H9 (cell line): ENCODE measurements around the gene KMT2C. TPM values are rescaled to one million over a fixed set of nuclear protein-coding genes. Genes with fewer than 3 reads are reported as not detected.
"Not testable (repeated sequence)": the region's sequence is repeated elsewhere in the genome, so short reads cannot be mapped to it uniquely, and the experiment has no call there.

Experiments used
- DNase-seq: peaks from one replicate; pipeline ENCODE4 v3.0.0-alpha.2; 2017
- H2AFZ ChIP-seq: one replicate; pipeline ENCODE4 v1.6.1; 2013; ENCODE audit warnings: mild to moderate bottlenecking, low read length, control low read depth, moderate library complexity
- H2AK5ac ChIP-seq: 2 replicates; pipeline ENCODE4 v1.6.1; 2013; ENCODE audit warnings: low read length, control low read depth, mixed read lengths; ENCODE audit not compliant: insufficient read length
- H2BK120ac ChIP-seq: one replicate; pipeline ENCODE4 v1.6.1; 2013; ENCODE audit warnings: low read depth, mild to moderate bottlenecking, low read length, control low read depth, inconsistent platforms; ENCODE audit not compliant: poor library complexity, severe bottlenecking
- H2BK12ac ChIP-seq: 2 replicates; pipeline ENCODE4 v1.6.1; 2013; ENCODE audit warnings: low read length, control low read depth, mixed read lengths, low read depth; ENCODE audit not compliant: insufficient read length
- H2BK15ac ChIP-seq: 2 replicates; pipeline ENCODE4 v1.6.1; 2013; ENCODE audit warnings: low read depth, low read length, control low read depth
- H2BK20ac ChIP-seq: one replicate; pipeline ENCODE4 v1.6.1; 2013; ENCODE audit warnings: low read depth, mild to moderate bottlenecking, low read length, control low read depth, inconsistent platforms; ENCODE audit not compliant: poor library complexity, severe bottlenecking
- H2BK5ac ChIP-seq: 2 replicates; pipeline ENCODE4 v1.6.1; 2013; ENCODE audit warnings: low read length, control low read depth, mixed read lengths; ENCODE audit not compliant: insufficient read length
- H3K14ac ChIP-seq: 2 replicates; pipeline ENCODE4 v1.6.1; 2013; ENCODE audit warnings: low read length, control low read depth; ENCODE audit not compliant: insufficient read depth
- H3K18ac ChIP-seq: 2 replicates; pipeline ENCODE4 v1.6.1; 2013; ENCODE audit warnings: low read depth, mild to moderate bottlenecking, mixed read lengths, low read length, control low read depth; ENCODE audit not compliant: insufficient read length
- H3K23ac ChIP-seq: 2 replicates; pipeline ENCODE4 v1.6.1; 2013; ENCODE audit warnings: low read length, control low read depth, mixed read lengths, low read depth; ENCODE audit not compliant: insufficient read length
- H3K23me2 ChIP-seq: 2 replicates; pipeline ENCODE4 v1.6.1; 2013; ENCODE audit warnings: low read depth, mild to moderate bottlenecking, mixed read lengths, low read length, control low read depth; ENCODE audit not compliant: insufficient read length, poor library complexity, severe bottlenecking
- H3K27ac ChIP-seq: 2 replicates; pipeline ENCODE4 v1.5.1; 2013; ENCODE audit warnings: low read length, control low read depth, mixed read lengths, low read depth; ENCODE audit not compliant: insufficient read length
- H3K27me3 ChIP-seq: 2 replicates; pipeline ENCODE4 v1.6.1; 2013; ENCODE audit warnings: low read length, control low read depth, inconsistent platforms; ENCODE audit not compliant: insufficient read depth
- H3K4ac ChIP-seq: 2 replicates; pipeline ENCODE4 v1.6.1; 2013; ENCODE audit warnings: low read depth, mild to moderate bottlenecking, control low read depth, inconsistent platforms, low read length, moderate library complexity
- H3K4me1 ChIP-seq: 2 replicates; pipeline ENCODE4 v1.6.1; 2013; ENCODE audit warnings: low read length, control low read depth, inconsistent platforms; ENCODE audit not compliant: insufficient read depth
- H3K4me2 ChIP-seq: 2 replicates; pipeline ENCODE4 v1.6.1; 2013; ENCODE audit warnings: low read length, control low read depth, mixed read lengths; ENCODE audit not compliant: insufficient read length, insufficient read depth
- H3K56ac ChIP-seq: 2 replicates; pipeline ENCODE4 v1.6.1; 2013; ENCODE audit warnings: low read depth, mild to moderate bottlenecking, mixed read lengths, low read length, control low read depth; ENCODE audit not compliant: insufficient read length
- H3K79me1 ChIP-seq: 2 replicates; pipeline ENCODE4 v1.6.1; 2013; ENCODE audit warnings: low read depth, mild to moderate bottlenecking, moderate library complexity, low read length, control low read depth, inconsistent platforms; ENCODE audit not compliant: insufficient read depth, poor library complexity, severe bottlenecking
- H3K79me2 ChIP-seq: 2 replicates; pipeline ENCODE4 v1.6.1; 2013; ENCODE audit warnings: low read length, control low read depth, inconsistent platforms; ENCODE audit not compliant: insufficient read depth
- H3K9ac ChIP-seq: 2 replicates; pipeline ENCODE4 v1.6.1; 2013; ENCODE audit warnings: low read length, control low read depth, mixed read lengths; ENCODE audit not compliant: insufficient read length; ENCODE audit errors: extremely low read depth
- H3K9me3 ChIP-seq: one replicate; pipeline ENCODE4 v1.6.1; 2013; ENCODE audit warnings: low read depth, low read length, inconsistent platforms; ENCODE audit not compliant: control insufficient read depth
- H3T11ph ChIP-seq: one replicate; pipeline ENCODE4 v1.6.1; 2013; ENCODE audit warnings: mild to moderate bottlenecking, low read length, control low read depth, inconsistent platforms
- H4K20me1 ChIP-seq: one replicate; pipeline ENCODE4 v1.6.1; 2013; ENCODE audit not compliant: control insufficient read depth, insufficient read length, insufficient read depth
- H4K5ac ChIP-seq: 2 replicates; pipeline ENCODE4 v1.6.1; 2013; ENCODE audit warnings: low read depth, mild to moderate bottlenecking, mixed read lengths, low read length, control low read depth; ENCODE audit not compliant: insufficient read length
- H4K8ac ChIP-seq: replicated peaks from 2 replicates; pipeline ENCODE4 v1.6.1; 2013; ENCODE audit warnings: low read length, control low read depth, mixed read lengths, low read depth; ENCODE audit not compliant: insufficient read length
- H4K91ac ChIP-seq: 2 replicates; pipeline ENCODE4 v1.6.1; 2013; ENCODE audit warnings: low read depth, mild to moderate bottlenecking, moderate library complexity, mixed read lengths, low read length, control low read depth; ENCODE audit not compliant: insufficient read length
- H3K27ac Mint-ChIP-seq, 3 experiments: 2 replicates in 2 of 3; 3 replicates in 1 of 3; pipeline ENCODE4 v1.8.0; 2020 to 2021; ENCODE audit warnings: mixed read lengths in 3 of 3, mild to moderate bottlenecking in 1 of 3, moderate library complexity in 1 of 3
- H3K27me3 Mint-ChIP-seq: 2 replicates; pipeline ENCODE4 v1.8.0; 2021; ENCODE audit warnings: low read depth, mild to moderate bottlenecking, moderate library complexity, mixed read lengths
- H3K36me3 Mint-ChIP-seq, 3 experiments: 2 replicates in 2 of 3; 3 replicates in 1 of 3; pipeline ENCODE4 v1.8.0; 2020 to 2021; ENCODE audit warnings: low read depth in 3 of 3, mixed read lengths in 3 of 3; ENCODE audit not compliant: insufficient read depth in 1 of 3
- H3K4me1 Mint-ChIP-seq, 2 experiments: 2 replicates each; pipeline ENCODE4 v1.8.0; 2020; ENCODE audit warnings: mixed read lengths in 2 of 2
- H3K4me3 Mint-ChIP-seq, 2 experiments: 2 replicates in 1 of 2; 3 replicates in 1 of 2; pipeline ENCODE4 v1.8.0; 2020 to 2021; ENCODE audit warnings: mild to moderate bottlenecking in 2 of 2, mixed read lengths in 2 of 2, moderate library complexity in 1 of 2
- H3K9me3 Mint-ChIP-seq, 2 experiments: 2 replicates in 1 of 2; 3 replicates in 1 of 2; pipeline ENCODE4 v1.8.0; 2020; ENCODE audit warnings: mild to moderate bottlenecking in 2 of 2, mixed read lengths in 2 of 2, moderate library complexity in 1 of 2
- total RNA-seq: library from RNA; stranded (reverse); gene quantifications from 2 replicates; pipeline ENCODE4 v1.2.1, GENCODE V29; 2021

Gene KMT2C
- total RNA-seq, 1 experiment from 2014 or later, result 32.2 TPM

GRCh38 chr7:152420950-152421349 is 14.9 kb downstream of the KMT2C start:
- not testable (repeated sequence) for H3K27ac ChIP-seq, H2BK120ac ChIP-seq, H3K27me3 ChIP-seq, H2BK15ac ChIP-seq, H4K91ac ChIP-seq, H2BK5ac ChIP-seq, H2AFZ ChIP-seq, H3K27me3 Mint-ChIP-seq, H3T11ph ChIP-seq, H3K23ac ChIP-seq, H4K5ac ChIP-seq, H3K4ac ChIP-seq, H2BK20ac ChIP-seq, H3K27ac Mint-ChIP-seq, DNase-seq, H3K4me3 Mint-ChIP-seq, H4K8ac ChIP-seq, H3K56ac ChIP-seq, H3K4me1 ChIP-seq, H3K18ac ChIP-seq, H3K14ac ChIP-seq, H3K4me2 ChIP-seq, H2BK12ac ChIP-seq, H2AK5ac ChIP-seq, H4K20me1 ChIP-seq, H3K9me3 ChIP-seq, H3K9ac ChIP-seq, H3K23me2 ChIP-seq
- Mint-ChIP-seq H3K4me1 (peaks cover 10 to 17% of the 10 kb centered on the region in 2 experiments; a peak in 3 of 4 replicates), H3K9me3 (peaks cover 17 to 24% of the 10 kb centered on the region in 2 experiments), H3K36me3 (peaks cover 8 to 42% (median 17%) of the 10 kb centered on the region in 3 experiments; a peak in 6 of 7 replicates)
- Histone ChIP-seq H3K79me2 (peaks cover 23% of the 10 kb centered on the region; the same call in 1 of the 2 replicates), H3K79me1 (peaks cover 17% of the 10 kb centered on the region)
